Vagina (tissue), 2 donors: ENCODE measurements around the gene MYO1A. TPM values are rescaled to one million over a fixed set of nuclear protein-coding genes. Genes with fewer than 3 reads are reported as not detected.
"Not testable (repeated sequence)": the region's sequence is repeated elsewhere in the genome, so short reads cannot be mapped to it uniquely, and the experiment has no call there.

Experiments
- DNase-seq, 2 donors: peaks; one replicate each; pipeline ENCODE4 v3.0.0-alpha.2; 2017; ENCODE audit errors: extremely low spot score in 2 of 2
- H3K27ac ChIP-seq: fragments of 200-600 bp; sonication (generic); one replicate; pipeline ENCODE4 v1.5.1; 2019
- H3K27me3 ChIP-seq: fragments of 200-600 bp; sonication (generic); one replicate; pipeline ENCODE4 v1.5.1; 2019
- H3K36me3 ChIP-seq, 2 donors: fragments of 200-600 bp; sonication (generic); one replicate each; pipeline ENCODE4 v1.5.1; 2017 to 2019
- H3K4me1 ChIP-seq: fragments of 200-600 bp; sonication (generic); one replicate; pipeline ENCODE4 v1.5.1; 2019
- H3K4me3 ChIP-seq, 2 donors: fragments of 200-600 bp; sonication (generic); 1 replicate in 1 of 2; 2 replicates in 1 of 2; pipeline ENCODE4 v1.5.1; 2016 to 2019
- H3K9me3 ChIP-seq: fragments of 200-600 bp; sonication (generic); one replicate; pipeline ENCODE4 v1.5.1; 2019
- POLR2A ChIP-seq, 2 donors: fragments of 450-650 bp; IDR thresholded peaks; one replicate each; pipeline ENCODE4 v1.6.1; 2017; ENCODE audit warnings: antibody characterized with exemption in 2 of 2, mild to moderate bottlenecking in 2 of 2, moderate library complexity in 2 of 2
- POLR2AphosphoS5 ChIP-seq, 2 donors: sonication (generic); formaldehyde crosslinking; IDR thresholded peaks; one replicate each; pipeline ENCODE4 v1.9.0; 2017; ENCODE audit warnings: antibody characterized with exemption in 2 of 2, mild to moderate bottlenecking in 2 of 2, low read depth in 1 of 2; ENCODE audit not compliant: insufficient read depth in 1 of 2
- intact Hi-C: fragments of 100-400 bp; cut with DNase I; formaldehyde crosslinking; loops from one replicate; pipeline ENCODE4 v1.15.1; 2023
- total RNA-seq: library from RNA; depleted of rRNA; stranded (reverse); fragments of >200 nt; gene quantifications from one replicate; pipeline ENCODE4 v1.2.3, GENCODE V29; 2016
- TF ChIP-seq, protein P1 (sequence below), 3 experiments: fragments of 450-650 bp in 2 of 3; fragments of 200-600 bp in 1 of 3; sonication (generic) in 1 of 3; IDR thresholded peaks; one replicate each; pipeline ENCODE4 v1.5.1; 2017 to 2019; ENCODE audit warnings: antibody characterized with exemption in 3 of 3, mild to moderate bottlenecking in 2 of 3, moderate library complexity in 2 of 3

MYO1A gene
- total RNA-seq, 1 donor from 2014 or later, result 1.2 TPM

DNA sequence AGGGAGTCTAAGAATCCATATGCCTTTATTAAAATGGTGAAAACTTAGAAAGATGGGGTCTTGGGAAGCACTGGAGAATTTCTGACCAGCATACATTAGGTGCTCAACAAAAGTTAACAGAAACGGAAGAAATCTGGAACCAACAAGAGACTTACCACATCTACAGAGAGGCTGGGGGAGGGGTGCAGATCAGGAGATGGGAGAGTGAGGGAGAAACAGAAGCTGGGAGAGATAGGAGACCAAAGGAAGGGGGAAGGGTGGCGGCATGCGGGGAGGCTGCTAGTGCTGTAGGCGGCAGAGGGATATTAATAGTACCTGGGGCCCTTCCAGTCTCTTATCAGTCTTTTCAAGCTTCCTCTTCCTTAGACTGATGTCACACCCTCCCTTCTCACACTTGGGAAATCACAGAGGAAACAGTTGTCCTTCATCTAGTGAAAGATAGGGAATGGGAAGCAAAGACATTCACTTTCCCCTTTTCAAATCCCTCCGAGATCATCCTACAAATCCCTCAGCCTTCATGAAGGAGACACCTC is 61.7 kb downstream of the MYO1A start:
- no peaks in the 10 kb centered on the region for H3K36me3 ChIP-seq
- intact Hi-C loops, result loop anchor here (5.0 kb wide), 1 partner anchor 231 kb away; no protein-coding TSS in a partner anchor
- no peak for TF ChIP-seq POLR2A (IDR thresholded peaks at IDR 0.05)
- TF ChIP-seq POLR2AphosphoS5 (IDR thresholded peaks at IDR 0.05; ENCODE audit: insufficient read depth in 1 of 2, low read depth in 1 of 2), result no peak
- TF ChIP-seq, protein P1, sequence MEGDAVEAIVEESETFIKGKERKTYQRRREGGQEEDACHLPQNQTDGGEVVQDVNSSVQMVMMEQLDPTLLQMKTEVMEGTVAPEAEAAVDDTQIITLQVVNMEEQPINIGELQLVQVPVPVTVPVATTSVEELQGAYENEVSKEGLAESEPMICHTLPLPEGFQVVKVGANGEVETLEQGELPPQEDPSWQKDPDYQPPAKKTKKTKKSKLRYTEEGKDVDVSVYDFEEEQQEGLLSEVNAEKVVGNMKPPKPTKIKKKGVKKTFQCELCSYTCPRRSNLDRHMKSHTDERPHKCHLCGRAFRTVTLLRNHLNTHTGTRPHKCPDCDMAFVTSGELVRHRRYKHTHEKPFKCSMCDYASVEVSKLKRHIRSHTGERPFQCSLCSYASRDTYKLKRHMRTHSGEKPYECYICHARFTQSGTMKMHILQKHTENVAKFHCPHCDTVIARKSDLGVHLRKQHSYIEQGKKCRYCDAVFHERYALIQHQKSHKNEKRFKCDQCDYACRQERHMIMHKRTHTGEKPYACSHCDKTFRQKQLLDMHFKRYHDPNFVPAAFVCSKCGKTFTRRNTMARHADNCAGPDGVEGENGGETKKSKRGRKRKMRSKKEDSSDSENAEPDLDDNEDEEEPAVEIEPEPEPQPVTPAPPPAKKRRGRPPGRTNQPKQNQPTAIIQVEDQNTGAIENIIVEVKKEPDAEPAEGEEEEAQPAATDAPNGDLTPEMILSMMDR (IDR thresholded peaks at IDR 0.05), result no peak
- no peaks in the 10 kb centered on the region for H3K9me3 ChIP-seq
- H3K27me3 ChIP-seq, result no peaks in the 10 kb centered on the region
- H3K4me1 ChIP-seq, result peaks cover 35% of the 10 kb centered on the region
- DNase-seq, result peak; percentile 19 to 54
- no peak overlapping the region for H3K27ac ChIP-seq
- no peak overlapping the region for H3K4me3 ChIP-seq

- intact Hi-C loops, result loop anchor here (5.0 kb wide), 1 partner anchor 230 kb away; no protein-coding TSS in a partner anchor
- Histone ChIP-seq H3K27me3 (no peaks in the 10 kb centered on the region), H3K4me1 (peaks cover 35% of the 10 kb centered on the region), H3K4me3 (no peak overlapping the region), H3K27ac (no peak overlapping the region), H3K36me3 (no peaks in the 10 kb centered on the region), H3K9me3 (no peaks in the 10 kb centered on the region)
- TF ChIP-seq POLR2A (IDR thresholded peaks at IDR 0.05) (no peak), POLR2AphosphoS5 (IDR thresholded peaks at IDR 0.05; ENCODE audit: insufficient read depth in 1 of 2, low read depth in 1 of 2) (no peak)
- TF ChIP-seq, protein P1 (IDR thresholded peaks at IDR 0.05), result peak; percentile 85 to 92 (median 87)
- peak; percentile 67 to 86 for DNase-seq
Observed at GRCh38 chr12:56987551-56988053, 62.3 kb downstream of the MYO1A start.

- no peak for TF ChIP-seq POLR2AphosphoS5 (IDR thresholded peaks at IDR 0.05; ENCODE audit: insufficient read depth in 1 of 2, low read depth in 1 of 2)
- TF ChIP-seq, protein P1 (IDR thresholded peaks at IDR 0.05), result no peak
- TF ChIP-seq POLR2A (IDR thresholded peaks at IDR 0.05), result no peak
- intact Hi-C loops, result loop anchor here (5.0 kb wide), 1 partner anchor 230 kb away; no protein-coding TSS in a partner anchor
- peak; percentile 42 to 87 for DNase-seq
Observed at GRCh38 chr12:56987011-56987410, 62.9 kb downstream of the MYO1A start.

DNA sequence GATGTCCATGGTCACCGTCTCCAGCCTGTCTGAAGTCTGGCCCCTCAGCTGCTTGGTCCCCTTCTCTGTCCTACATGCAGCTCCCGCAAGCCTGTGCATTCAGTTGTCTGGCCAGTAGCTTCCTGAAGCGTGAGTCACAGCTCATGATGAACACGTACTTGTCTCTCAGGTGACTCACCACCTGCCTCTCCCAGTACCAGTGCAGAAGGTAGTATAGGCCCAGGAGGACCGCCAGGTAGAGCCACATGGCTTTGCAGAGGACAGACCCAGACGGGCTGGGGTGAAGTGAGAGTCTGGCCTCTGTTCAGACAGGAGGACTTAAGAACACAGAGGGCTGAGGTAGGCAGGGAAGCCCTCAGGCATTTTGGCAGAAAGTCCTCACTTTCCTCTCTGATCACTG is 64.2 kb downstream of the MYO1A start:
- H3K4me3 ChIP-seq, H3K27me3 ChIP-seq, H3K9me3 ChIP-seq, H3K27ac ChIP-seq, H3K36me3 ChIP-seq: not testable (repeated sequence)
- H3K4me1 ChIP-seq, result peaks cover 27% of the 10 kb centered on the region
- TF ChIP-seq POLR2AphosphoS5 (IDR thresholded peaks at IDR 0.05; ENCODE audit: insufficient read depth in 1 of 2, low read depth in 1 of 2), result peak; percentile 27 to 56
- DNase-seq, result peak; percentile 95 to 97
- intact Hi-C loops, result loop anchor here (5.0 kb wide), 1 partner anchor 228 kb away; no protein-coding TSS in a partner anchor

More at GRCh38 chr12:56987011-56987410, 62.9 kb downstream of the MYO1A start:
- H3K27me3 ChIP-seq, result no peaks in the 10 kb centered on the region
- H3K4me1 ChIP-seq, result peaks cover 35% of the 10 kb centered on the region
- no peaks in the 10 kb centered on the region for H3K36me3 ChIP-seq
- H3K9me3 ChIP-seq, result no peaks in the 10 kb centered on the region
- H3K4me3 ChIP-seq, result no peak overlapping the region
- H3K27ac ChIP-seq, result no peak overlapping the region

DNA sequence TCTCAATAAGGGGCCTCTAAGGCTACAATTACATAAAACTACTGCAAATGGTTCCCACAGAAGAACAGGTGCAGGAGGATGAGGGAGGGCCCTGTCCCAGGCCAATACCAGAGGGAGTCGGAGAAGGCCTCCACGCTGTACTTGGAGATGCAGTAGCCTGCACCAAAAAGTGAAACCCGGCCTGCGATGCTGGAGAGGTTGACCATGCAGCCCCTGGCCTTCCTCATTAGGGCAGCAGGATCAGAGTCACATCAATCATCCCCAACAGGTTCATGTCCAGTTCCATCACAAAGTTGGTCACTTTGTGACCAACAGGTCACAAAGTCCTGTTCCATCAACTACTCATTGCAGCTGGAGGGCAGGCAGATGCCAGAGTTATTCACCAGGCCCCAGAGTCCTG is 66.5 kb downstream of the MYO1A start:
- H3K9me3 ChIP-seq, result no peaks in the 10 kb centered on the region
- no peak overlapping the region for H3K27ac ChIP-seq
- H3K4me3 ChIP-seq, result no peak overlapping the region
- no peak for TF ChIP-seq POLR2A (IDR thresholded peaks at IDR 0.05)
- DNase-seq, result peak; percentile 42 to 58
- H3K36me3 ChIP-seq, result no peaks in the 10 kb centered on the region
- H3K27me3 ChIP-seq, result no peaks in the 10 kb centered on the region
- H3K4me1 ChIP-seq, result peaks cover 22% of the 10 kb centered on the region
- intact Hi-C loops, result no loop called here

DNA sequence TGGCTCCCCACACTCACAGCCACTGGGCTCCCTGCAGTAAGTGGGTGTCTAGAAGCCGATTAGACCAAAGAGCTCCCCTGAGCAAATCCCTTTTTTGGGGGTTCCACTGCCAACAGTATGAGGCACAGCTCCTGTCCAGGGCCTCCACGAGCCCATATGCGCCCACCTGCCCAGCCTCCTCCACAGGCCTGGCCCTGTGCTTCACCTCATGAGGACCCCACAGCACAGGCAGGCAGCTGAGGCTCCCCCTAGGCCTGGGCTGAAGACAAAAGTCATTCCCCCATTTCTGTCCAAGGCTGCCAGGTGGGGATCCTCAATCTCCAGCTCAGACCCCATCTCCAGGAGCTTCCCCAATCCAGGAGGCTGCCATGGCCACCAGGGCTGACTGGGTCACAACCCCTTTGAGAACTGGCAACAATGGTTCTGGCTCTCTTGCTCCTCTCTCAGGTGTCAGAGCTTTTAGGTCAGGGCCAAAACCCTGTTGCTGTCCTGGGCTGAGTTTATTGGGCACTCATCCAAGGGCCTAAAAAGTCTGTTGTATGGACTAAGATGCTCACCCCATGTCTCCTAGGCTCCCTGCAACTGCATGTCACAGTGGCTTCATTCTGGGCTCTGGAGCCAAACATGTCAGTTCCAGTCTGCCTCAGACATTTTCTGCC is 67.2 kb downstream of the MYO1A start:
- H3K4me3 ChIP-seq, H3K36me3 ChIP-seq, intact Hi-C loops, H3K9me3 ChIP-seq, H3K27ac ChIP-seq, H3K27me3 ChIP-seq: not testable (repeated sequence)
- H3K4me1 ChIP-seq, result peaks cover 18% of the 10 kb centered on the region
- DNase-seq, result peak; percentile 46 to 54
